ENCODE data around the gene UBE2E2. TPM values are rescaled to one million over a fixed set of nuclear protein-coding genes. Genes with fewer than 3 reads are reported as not detected.

Gene UBE2E2
- total RNA-seq, 1 experiment from 2014 or later: 54.9 TPM

DNA sequence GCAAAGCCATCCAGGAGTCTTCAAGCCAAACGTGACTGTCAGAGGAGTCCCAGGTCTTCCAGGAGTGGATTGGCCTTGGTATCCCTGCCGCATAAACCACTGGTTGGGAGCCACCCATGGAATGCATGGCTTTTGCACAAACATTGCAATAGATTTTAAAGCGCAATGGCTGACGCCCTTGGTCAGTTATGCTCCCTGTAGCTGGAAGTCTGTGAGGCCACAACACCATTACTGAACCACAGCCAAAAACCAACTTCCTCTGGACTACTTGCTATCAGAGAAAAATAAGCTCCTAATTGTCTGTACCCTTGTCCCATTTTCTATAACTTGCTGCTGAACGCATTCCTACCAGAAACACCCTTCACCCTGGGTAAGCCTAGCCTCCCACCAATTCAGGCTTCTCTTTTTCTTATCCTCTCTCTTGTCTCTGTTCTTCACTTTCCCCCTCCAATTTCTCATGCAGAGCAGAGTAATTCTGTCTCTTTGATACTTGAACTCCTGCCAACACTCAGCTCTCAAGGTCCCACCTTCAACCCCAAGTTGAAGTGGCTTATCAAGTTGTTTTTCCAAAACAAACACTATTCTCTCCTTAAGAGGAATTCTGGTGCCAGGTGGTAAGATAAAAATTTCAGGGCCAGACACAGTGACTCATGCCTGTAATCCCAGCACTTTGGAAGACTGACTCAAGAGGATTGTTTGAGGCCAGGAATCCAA, 426.2 kb downstream of the UBE2E2 start:
- TF ChIP-seq ZNF263 (CRISPR knock-in tag; IDR thresholded peaks at IDR 0.05; ENCODE audit: low read depth): no peak
- TF ChIP-seq, protein P1, sequence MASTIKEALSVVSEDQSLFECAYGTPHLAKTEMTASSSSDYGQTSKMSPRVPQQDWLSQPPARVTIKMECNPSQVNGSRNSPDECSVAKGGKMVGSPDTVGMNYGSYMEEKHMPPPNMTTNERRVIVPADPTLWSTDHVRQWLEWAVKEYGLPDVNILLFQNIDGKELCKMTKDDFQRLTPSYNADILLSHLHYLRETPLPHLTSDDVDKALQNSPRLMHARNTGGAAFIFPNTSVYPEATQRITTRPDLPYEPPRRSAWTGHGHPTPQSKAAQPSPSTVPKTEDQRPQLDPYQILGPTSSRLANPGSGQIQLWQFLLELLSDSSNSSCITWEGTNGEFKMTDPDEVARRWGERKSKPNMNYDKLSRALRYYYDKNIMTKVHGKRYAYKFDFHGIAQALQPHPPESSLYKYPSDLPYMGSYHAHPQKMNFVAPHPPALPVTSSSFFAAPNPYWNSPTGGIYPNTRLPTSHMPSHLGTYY (CRISPR knock-in tag; IDR thresholded peaks at IDR 0.05): no peak
- TF ChIP-seq, protein P2, sequence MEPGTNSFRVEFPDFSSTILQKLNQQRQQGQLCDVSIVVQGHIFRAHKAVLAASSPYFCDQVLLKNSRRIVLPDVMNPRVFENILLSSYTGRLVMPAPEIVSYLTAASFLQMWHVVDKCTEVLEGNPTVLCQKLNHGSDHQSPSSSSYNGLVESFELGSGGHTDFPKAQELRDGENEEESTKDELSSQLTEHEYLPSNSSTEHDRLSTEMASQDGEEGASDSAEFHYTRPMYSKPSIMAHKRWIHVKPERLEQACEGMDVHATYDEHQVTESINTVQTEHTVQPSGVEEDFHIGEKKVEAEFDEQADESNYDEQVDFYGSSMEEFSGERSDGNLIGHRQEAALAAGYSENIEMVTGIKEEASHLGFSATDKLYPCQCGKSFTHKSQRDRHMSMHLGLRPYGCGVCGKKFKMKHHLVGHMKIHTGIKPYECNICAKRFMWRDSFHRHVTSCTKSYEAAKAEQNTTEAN (CRISPR knock-in tag; IDR thresholded peaks at IDR 0.05): no peak
- H3K27me3 Mint-ChIP-seq (ENCODE audit: low read depth): peaks cover 2% of the 10 kb centered on the region; the same call in 1 of the 2 replicates
- peaks cover 12% of the 10 kb centered on the region for H3K36me3 Mint-ChIP-seq
- no peak overlapping the region for H3K4me3 Mint-ChIP-seq
- ChIA-PET CTCF (no interaction called here), POLR2A (no interaction called here)
- H3K4me1 Mint-ChIP-seq: no peaks in the 10 kb centered on the region
- H3K9me3 Mint-ChIP-seq: peaks cover 23% of the 10 kb centered on the region
- no peak for ATAC-seq
- no peak overlapping the region for H3K27ac Mint-ChIP-seq
- DNase-seq (ENCODE audit: low spot score): no peak

DNA sequence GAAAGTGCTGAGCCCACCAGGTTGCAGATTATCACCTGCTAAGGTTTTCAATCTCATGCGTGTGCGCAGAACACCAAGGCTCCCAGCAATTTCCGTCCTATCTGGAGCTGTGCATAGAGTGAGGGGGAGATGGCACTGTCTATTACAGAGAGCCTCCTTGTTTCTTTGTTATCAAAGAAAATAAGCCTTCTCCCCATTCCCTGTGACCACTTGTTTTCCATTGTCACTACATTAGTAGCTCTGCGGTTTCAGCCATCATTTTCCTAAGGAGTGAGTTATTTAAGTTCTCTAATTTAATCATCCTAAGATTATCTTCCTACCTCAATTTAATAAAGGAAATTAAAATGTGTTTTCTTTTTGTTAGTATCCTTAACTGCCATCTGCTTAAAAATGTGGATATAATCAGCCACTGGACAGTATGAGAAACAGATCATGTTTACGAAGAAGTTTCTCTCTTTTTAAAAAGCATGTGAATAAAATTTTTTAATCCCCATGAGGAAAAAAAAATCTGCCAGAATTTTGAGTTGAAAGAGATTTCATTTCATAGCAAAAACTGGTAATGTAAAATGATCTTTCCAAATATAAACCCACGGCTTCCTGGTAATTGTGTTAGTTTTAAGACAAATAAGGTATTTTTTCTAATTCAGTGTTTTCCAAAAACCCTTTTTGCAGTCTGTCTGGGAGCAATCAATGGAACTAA, 430.3 kb downstream of the UBE2E2 start:
- H3K36me3 Mint-ChIP-seq: peaks cover 12% of the 10 kb centered on the region
- no peak for TF ChIP-seq IRF2 (CRISPR knock-in tag; IDR thresholded peaks at IDR 0.05; ENCODE audit: borderline replicate concordance, low read depth)
- TF ChIP-seq, protein P3, sequence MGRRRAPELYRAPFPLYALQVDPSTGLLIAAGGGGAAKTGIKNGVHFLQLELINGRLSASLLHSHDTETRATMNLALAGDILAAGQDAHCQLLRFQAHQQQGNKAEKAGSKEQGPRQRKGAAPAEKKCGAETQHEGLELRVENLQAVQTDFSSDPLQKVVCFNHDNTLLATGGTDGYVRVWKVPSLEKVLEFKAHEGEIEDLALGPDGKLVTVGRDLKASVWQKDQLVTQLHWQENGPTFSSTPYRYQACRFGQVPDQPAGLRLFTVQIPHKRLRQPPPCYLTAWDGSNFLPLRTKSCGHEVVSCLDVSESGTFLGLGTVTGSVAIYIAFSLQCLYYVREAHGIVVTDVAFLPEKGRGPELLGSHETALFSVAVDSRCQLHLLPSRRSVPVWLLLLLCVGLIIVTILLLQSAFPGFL (CRISPR knock-in tag; IDR thresholded peaks at IDR 0.05; ENCODE audit: borderline replicate concordance): no peak
- TF ChIP-seq JAZF1 (CRISPR knock-in tag; IDR thresholded peaks at IDR 0.05): no peak
- TF ChIP-seq, protein P4, sequence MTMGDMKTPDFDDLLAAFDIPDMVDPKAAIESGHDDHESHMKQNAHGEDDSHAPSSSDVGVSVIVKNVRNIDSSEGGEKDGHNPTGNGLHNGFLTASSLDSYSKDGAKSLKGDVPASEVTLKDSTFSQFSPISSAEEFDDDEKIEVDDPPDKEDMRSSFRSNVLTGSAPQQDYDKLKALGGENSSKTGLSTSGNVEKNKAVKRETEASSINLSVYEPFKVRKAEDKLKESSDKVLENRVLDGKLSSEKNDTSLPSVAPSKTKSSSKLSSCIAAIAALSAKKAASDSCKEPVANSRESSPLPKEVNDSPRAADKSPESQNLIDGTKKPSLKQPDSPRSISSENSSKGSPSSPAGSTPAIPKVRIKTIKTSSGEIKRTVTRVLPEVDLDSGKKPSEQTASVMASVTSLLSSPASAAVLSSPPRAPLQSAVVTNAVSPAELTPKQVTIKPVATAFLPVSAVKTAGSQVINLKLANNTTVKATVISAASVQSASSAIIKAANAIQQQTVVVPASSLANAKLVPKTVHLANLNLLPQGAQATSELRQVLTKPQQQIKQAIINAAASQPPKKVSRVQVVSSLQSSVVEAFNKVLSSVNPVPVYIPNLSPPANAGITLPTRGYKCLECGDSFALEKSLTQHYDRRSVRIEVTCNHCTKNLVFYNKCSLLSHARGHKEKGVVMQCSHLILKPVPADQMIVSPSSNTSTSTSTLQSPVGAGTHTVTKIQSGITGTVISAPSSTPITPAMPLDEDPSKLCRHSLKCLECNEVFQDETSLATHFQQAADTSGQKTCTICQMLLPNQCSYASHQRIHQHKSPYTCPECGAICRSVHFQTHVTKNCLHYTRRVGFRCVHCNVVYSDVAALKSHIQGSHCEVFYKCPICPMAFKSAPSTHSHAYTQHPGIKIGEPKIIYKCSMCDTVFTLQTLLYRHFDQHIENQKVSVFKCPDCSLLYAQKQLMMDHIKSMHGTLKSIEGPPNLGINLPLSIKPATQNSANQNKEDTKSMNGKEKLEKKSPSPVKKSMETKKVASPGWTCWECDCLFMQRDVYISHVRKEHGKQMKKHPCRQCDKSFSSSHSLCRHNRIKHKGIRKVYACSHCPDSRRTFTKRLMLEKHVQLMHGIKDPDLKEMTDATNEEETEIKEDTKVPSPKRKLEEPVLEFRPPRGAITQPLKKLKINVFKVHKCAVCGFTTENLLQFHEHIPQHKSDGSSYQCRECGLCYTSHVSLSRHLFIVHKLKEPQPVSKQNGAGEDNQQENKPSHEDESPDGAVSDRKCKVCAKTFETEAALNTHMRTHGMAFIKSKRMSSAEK (CRISPR knock-in tag; IDR thresholded peaks at IDR 0.05; ENCODE audit: borderline replicate concordance): no peak
- TF ChIP-seq, protein P5, sequence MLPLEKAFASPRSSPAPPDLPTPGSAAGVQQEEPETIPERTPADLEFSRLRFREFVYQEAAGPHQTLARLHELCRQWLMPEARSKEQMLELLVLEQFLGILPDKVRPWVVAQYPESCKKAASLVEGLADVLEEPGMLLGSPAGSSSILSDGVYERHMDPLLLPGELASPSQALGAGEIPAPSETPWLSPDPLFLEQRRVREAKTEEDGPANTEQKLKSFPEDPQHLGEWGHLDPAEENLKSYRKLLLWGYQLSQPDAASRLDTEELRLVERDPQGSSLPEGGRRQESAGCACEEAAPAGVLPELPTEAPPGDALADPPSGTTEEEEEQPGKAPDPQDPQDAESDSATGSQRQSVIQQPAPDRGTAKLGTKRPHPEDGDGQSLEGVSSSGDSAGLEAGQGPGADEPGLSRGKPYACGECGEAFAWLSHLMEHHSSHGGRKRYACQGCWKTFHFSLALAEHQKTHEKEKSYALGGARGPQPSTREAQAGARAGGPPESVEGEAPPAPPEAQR (CRISPR knock-in tag; IDR thresholded peaks at IDR 0.05): no peak
- no peak for TF ChIP-seq PRRX2 (CRISPR knock-in tag; IDR thresholded peaks at IDR 0.05)
- TF ChIP-seq EMX1 (CRISPR knock-in tag; IDR thresholded peaks at IDR 0.05): no peak
- TF ChIP-seq, protein P6, sequence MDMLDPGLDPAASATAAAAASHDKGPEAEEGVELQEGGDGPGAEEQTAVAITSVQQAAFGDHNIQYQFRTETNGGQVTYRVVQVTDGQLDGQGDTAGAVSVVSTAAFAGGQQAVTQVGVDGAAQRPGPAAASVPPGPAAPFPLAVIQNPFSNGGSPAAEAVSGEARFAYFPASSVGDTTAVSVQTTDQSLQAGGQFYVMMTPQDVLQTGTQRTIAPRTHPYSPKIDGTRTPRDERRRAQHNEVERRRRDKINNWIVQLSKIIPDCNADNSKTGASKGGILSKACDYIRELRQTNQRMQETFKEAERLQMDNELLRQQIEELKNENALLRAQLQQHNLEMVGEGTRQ (CRISPR knock-in tag; IDR thresholded peaks at IDR 0.05): no peak
- no peak for TF ChIP-seq ETV6 (CRISPR knock-in tag; IDR thresholded peaks at IDR 0.05)
- TF ChIP-seq, protein P7, sequence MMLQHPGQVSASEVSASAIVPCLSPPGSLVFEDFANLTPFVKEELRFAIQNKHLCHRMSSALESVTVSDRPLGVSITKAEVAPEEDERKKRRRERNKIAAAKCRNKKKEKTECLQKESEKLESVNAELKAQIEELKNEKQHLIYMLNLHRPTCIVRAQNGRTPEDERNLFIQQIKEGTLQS (CRISPR knock-in tag; conservative IDR thresholded peaks at IDR 0.05): no peak
- TF ChIP-seq, protein P8, sequence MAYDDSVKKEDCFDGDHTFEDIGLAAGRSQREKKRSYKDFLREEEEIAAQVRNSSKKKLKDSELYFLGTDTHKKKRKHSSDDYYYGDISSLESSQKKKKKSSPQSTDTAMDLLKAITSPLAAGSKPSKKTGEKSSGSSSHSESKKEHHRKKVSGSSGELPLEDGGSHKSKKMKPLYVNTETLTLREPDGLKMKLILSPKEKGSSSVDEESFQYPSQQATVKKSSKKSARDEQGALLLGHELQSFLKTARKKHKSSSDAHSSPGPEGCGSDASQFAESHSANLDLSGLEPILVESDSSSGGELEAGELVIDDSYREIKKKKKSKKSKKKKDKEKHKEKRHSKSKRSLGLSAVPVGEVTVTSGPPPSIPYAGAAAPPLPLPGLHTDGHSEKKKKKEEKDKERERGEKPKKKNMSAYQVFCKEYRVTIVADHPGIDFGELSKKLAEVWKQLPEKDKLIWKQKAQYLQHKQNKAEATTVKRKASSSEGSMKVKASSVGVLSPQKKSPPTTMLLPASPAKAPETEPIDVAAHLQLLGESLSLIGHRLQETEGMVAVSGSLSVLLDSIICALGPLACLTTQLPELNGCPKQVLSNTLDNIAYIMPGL (CRISPR knock-in tag; IDR thresholded peaks at IDR 0.05): no peak
- TF ChIP-seq, protein P9, sequence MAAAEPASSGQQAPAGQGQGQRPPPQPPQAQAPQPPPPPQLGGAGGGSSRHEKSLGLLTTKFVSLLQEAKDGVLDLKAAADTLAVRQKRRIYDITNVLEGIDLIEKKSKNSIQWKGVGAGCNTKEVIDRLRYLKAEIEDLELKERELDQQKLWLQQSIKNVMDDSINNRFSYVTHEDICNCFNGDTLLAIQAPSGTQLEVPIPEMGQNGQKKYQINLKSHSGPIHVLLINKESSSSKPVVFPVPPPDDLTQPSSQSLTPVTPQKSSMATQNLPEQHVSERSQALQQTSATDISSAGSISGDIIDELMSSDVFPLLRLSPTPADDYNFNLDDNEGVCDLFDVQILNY (CRISPR knock-in tag; IDR thresholded peaks at IDR 0.05): no peak
- ATAC-seq: no peak
- POLR2A ChIA-PET: no interaction called here
- CTCF ChIA-PET: no interaction called here
- H3K4me3 Mint-ChIP-seq: no peak overlapping the region
- H3K27me3 Mint-ChIP-seq (ENCODE audit: low read depth): peaks cover 2% of the 10 kb centered on the region; the same call in 1 of the 2 replicates
- no peaks in the 10 kb centered on the region for H3K4me1 Mint-ChIP-seq
- no peak for DNase-seq (ENCODE audit: low spot score)
- H3K9me3 Mint-ChIP-seq: peaks cover 13% of the 10 kb centered on the region
- no peak overlapping the region for H3K27ac Mint-ChIP-seq

Measured in WTC11 (cell line).